Measurements from ENCODE around the gene CDKL2. TPM values are rescaled to one million over a fixed set of nuclear protein-coding genes. Genes with fewer than 3 reads are reported as not detected.

CDKL2 gene
- polyA plus RNA-seq, 2 of the 4 experiments (the other 2 are of a cell fraction), result 0.84 to 2.1 TPM

GRCh38 chr4:75557696-75558095, 72.6 kb downstream of the CDKL2 start:
- H3K9me3 ChIP-seq, result no peaks in the 10 kb centered on the region
- POLR2A ChIA-PET, result no interaction called here
- CTCF ChIA-PET, result no interaction called here

DNA sequence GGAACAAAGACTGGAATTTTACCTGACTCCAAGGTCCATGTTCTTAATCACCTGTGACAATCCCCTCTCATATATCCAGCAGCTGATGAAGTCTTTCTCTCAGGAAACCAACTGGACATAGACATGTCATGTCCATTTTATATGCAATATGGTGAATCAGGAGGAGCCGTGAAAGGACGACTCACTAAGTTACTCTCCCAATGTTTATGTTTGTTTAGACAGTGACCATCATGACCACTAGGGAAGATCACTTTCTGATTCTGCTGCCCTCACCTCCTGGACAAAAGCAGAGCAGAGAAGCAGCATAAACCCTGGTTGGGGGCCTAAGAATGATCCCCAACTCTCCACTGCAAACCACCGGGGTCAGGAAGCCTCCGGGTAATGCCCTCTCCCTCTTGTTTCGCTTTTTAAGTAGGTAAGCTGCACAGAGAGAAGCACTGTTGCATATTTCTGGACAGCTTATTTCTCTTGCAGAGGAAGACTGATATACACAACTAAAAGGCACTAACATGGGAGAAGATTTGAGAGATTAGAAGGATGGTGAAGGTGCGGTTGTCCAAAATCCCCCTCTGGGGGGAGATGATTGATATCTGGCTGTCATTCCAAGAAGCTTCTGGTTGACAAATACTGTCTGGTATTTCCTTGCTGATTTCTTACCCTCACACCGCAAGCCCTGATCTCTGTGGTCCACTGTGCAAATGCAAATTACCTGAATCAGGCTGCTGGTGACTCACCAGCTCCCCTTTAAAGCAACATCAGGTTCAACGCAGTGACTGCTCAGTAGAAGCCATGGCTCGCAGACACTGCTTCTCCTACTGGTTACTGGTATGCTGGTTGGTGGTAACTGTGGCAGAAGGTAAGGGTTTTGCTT, 74.8 kb downstream of the CDKL2 start, which contains the start of gene ODAPH:
Gene ODAPH, plus strand, starts transcription at position 773 of the 871 bp plus-strand sequence. Its CDS starts 17 bp downstream, at position 790.
- no peaks in the 10 kb centered on the region for H3K9me3 ChIP-seq
- WGBS (ENCODE audit: missing lambda C conversion rate), result 31% methylated on average over 9 of the region's 9 CpGs
- H3K4me3 ChIP-seq, result no peak within 1 kb of the TSS
- POLR2A ChIA-PET, result no interaction called here
- H3K4me1 ChIP-seq, result peaks cover 7% of the 10 kb centered on the region; the same call in 2 of the 3 replicates
- DNase-seq (ENCODE audit: low read depth in 1 of 2, low spot score in 1 of 2) (peak; percentile 21 to 22), ATAC-seq (peak; percentile 82 to 88; a peak in 4 of 6 replicates), FAIRE-seq (no peak)
- H3K4me2 ChIP-seq, result peak within 1 kb of the TSS; percentile 54
- TF ChIP-seq EHF (CRISPR knock-in tag; IDR thresholded peaks at IDR 0.05) (no peak), ELK1 (IDR thresholded peaks at IDR 0.05; ENCODE audit: low read depth, low read length) (no peak), BCL3 (IDR thresholded peaks at IDR 0.05) (no peak), MAFK (IDR thresholded peaks at IDR 0.05; ENCODE audit: partially characterized antibody) (no peak), RARB (CRISPR knock-in tag; IDR thresholded peaks at IDR 0.05) (no peak), ZNF302 (CRISPR knock-in tag; IDR thresholded peaks at IDR 0.05) (no peak), NPAS2 (CRISPR knock-in tag; IDR thresholded peaks at IDR 0.05; ENCODE audit: borderline replicate concordance) (no peak), CHD2 (IDR thresholded peaks at IDR 0.05; ENCODE audit: low read length, partially characterized antibody) (no peak), CHD4 (IDR thresholded peaks at IDR 0.05; ENCODE audit: borderline replicate concordance) (no peak), FOSB (CRISPR knock-in tag; IDR thresholded peaks at IDR 0.05) (no peak), CBX2 (IDR thresholded peaks at IDR 0.05; ENCODE audit: borderline replicate concordance, low read depth) (no peak), MYC (IDR thresholded peaks at IDR 0.05; ENCODE audit: borderline replicate concordance, low read length) (no peak), POLR2A (IDR thresholded peaks at IDR 0.05; ENCODE audit: low read length) (no peak), HEYL (CRISPR knock-in tag; IDR thresholded peaks at IDR 0.05) (no peak), HOXB5 (CRISPR knock-in tag; IDR thresholded peaks at IDR 0.05) (no peak)
- TF ChIP-seq, protein P1, sequence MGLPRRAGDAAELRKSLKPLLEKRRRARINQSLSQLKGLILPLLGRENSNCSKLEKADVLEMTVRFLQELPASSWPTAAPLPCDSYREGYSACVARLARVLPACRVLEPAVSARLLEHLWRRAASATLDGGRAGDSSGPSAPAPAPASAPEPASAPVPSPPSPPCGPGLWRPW (IDR thresholded peaks at IDR 0.05), result no peak
- TF ChIP-seq, protein P2, sequence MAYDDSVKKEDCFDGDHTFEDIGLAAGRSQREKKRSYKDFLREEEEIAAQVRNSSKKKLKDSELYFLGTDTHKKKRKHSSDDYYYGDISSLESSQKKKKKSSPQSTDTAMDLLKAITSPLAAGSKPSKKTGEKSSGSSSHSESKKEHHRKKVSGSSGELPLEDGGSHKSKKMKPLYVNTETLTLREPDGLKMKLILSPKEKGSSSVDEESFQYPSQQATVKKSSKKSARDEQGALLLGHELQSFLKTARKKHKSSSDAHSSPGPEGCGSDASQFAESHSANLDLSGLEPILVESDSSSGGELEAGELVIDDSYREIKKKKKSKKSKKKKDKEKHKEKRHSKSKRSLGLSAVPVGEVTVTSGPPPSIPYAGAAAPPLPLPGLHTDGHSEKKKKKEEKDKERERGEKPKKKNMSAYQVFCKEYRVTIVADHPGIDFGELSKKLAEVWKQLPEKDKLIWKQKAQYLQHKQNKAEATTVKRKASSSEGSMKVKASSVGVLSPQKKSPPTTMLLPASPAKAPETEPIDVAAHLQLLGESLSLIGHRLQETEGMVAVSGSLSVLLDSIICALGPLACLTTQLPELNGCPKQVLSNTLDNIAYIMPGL (CRISPR knock-in tag; IDR thresholded peaks at IDR 0.05; ENCODE audit: borderline replicate concordance), result no peak
- no peak within 1 kb of the TSS for H3K27ac ChIP-seq
- CTCF ChIA-PET, result interaction anchor here (0.8 kb wide), 1 partner anchor 168 kb away, joined by 3 read pairs; no protein-coding TSS in a partner anchor

More at GRCh38 chr4:75557696-75558095, 72.6 kb downstream of the CDKL2 start:
- TF ChIP-seq CBX2 (IDR thresholded peaks at IDR 0.05; ENCODE audit: borderline replicate concordance, low read depth) (no peak), SMC3 (IDR thresholded peaks at IDR 0.05) (no peak), ELK1 (IDR thresholded peaks at IDR 0.05; ENCODE audit: low read depth, low read length) (no peak), RCOR1 (IDR thresholded peaks at IDR 0.05; ENCODE audit: low read depth, low read length) (no peak), ZC3H11A (IDR thresholded peaks at IDR 0.05) (no peak), RARB (CRISPR knock-in tag; IDR thresholded peaks at IDR 0.05) (no peak), ZFP36 (IDR thresholded peaks at IDR 0.05; ENCODE audit: borderline replicate concordance, partially characterized antibody) (no peak), HOXB13 (CRISPR knock-in tag; IDR thresholded peaks at IDR 0.05; ENCODE audit: low read depth) (no peak), HEYL (CRISPR knock-in tag; IDR thresholded peaks at IDR 0.05) (no peak), ZNF302 (CRISPR knock-in tag; IDR thresholded peaks at IDR 0.05) (no peak)
- TF ChIP-seq, protein P3, sequence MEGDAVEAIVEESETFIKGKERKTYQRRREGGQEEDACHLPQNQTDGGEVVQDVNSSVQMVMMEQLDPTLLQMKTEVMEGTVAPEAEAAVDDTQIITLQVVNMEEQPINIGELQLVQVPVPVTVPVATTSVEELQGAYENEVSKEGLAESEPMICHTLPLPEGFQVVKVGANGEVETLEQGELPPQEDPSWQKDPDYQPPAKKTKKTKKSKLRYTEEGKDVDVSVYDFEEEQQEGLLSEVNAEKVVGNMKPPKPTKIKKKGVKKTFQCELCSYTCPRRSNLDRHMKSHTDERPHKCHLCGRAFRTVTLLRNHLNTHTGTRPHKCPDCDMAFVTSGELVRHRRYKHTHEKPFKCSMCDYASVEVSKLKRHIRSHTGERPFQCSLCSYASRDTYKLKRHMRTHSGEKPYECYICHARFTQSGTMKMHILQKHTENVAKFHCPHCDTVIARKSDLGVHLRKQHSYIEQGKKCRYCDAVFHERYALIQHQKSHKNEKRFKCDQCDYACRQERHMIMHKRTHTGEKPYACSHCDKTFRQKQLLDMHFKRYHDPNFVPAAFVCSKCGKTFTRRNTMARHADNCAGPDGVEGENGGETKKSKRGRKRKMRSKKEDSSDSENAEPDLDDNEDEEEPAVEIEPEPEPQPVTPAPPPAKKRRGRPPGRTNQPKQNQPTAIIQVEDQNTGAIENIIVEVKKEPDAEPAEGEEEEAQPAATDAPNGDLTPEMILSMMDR (IDR thresholded peaks at IDR 0.05), result no peak
- TF ChIP-seq, protein P4, sequence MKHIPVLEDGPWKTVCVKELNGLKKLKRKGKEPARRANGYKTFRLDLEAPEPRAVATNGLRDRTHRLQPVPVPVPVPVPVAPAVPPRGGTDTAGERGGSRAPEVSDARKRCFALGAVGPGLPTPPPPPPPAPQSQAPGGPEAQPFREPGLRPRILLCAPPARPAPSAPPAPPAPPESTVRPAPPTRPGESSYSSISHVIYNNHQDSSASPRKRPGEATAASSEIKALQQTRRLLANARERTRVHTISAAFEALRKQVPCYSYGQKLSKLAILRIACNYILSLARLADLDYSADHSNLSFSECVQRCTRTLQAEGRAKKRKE (CRISPR knock-in tag; IDR thresholded peaks at IDR 0.05; ENCODE audit: low read depth), result no peak
- Histone ChIP-seq H3K27ac (no peak overlapping the region), H3K4me3 (no peak overlapping the region), H3K4me1 (peaks cover 7% of the 10 kb centered on the region; the same call in 2 of the 3 replicates), H3K4me2 (no peak overlapping the region)
- DNase-seq (ENCODE audit: low read depth in 1 of 2, low spot score in 1 of 2) (no peak), FAIRE-seq (no peak), ATAC-seq (no peak)
- 83% methylated on average over 8 of the region's 8 CpGs for WGBS (ENCODE audit: missing lambda C conversion rate)
